Endothelial cell of umbilical vein (primary cell): ENCODE measurements around the gene GNAO1. TPM values are rescaled to one million over a fixed set of nuclear protein-coding genes. Genes with fewer than 3 reads are reported as not detected.

ENCODE experiments used
- BruUV-seq: library from RNA; stranded (reverse); fragments of 400-500 nt; replicated peaks from 2 replicates; lab custom pipeline; 2021; lab: Mats Ljungman, UMichigan
- CTCF ChIA-PET: fragments of 300-600, 350-600 bp; sonication (Branson Sonifier 250); formaldehyde crosslinking; loops from one replicate; lab custom pipeline; 2021; ENCODE audit warnings: antibody characterized with exemption, inconsistent platforms; lab: Charles Lee
- POLR2A ChIA-PET: fragments of 300-600, 350-600 bp; sonication (Branson Sonifier 250); formaldehyde crosslinking; loops from one replicate; lab custom pipeline; 2021; ENCODE audit warnings: antibody characterized with exemption, inconsistent platforms; lab: Charles Lee
- DNase-seq: peaks from one replicate; pipeline ENCODE4 v3.0.0-alpha.2; 2011; ENCODE audit warnings: low read depth, low spot score
- FAIRE-seq: peaks from 2 replicates; lab custom pipeline; 2011; peaks lifted over from hg19 to GRCh38; lab: Jason Lieb, UNC
- H2AFZ ChIP-seq: 2 replicates; pipeline ENCODE4 v1.6.0; 2012; ENCODE audit warnings: low read depth, low read length, control low read depth, inconsistent platforms
- H3K27ac ChIP-seq: 2 replicates; pipeline ENCODE4 v1.5.1; 2011; ENCODE audit warnings: low read depth, mild to moderate bottlenecking, control low read depth, low read length, moderate library complexity; ENCODE audit not compliant: insufficient read depth
- H3K27me3 ChIP-seq, 2 experiments: 2 replicates each; pipeline versions ENCODE4 v1.6.0 to v1.6.1; 2011; ENCODE audit warnings: low read length in 2 of 2, mixed read lengths in 1 of 2; ENCODE audit not compliant: control insufficient read depth in 2 of 2, insufficient read depth in 2 of 2
- H3K36me3 ChIP-seq, 2 experiments: 2 replicates in 1 of 2; 3 replicates in 1 of 2; pipeline ENCODE4 v1.5.1; 2011; ENCODE audit warnings: low read length in 2 of 2, mild to moderate bottlenecking in 1 of 2, moderate library complexity in 1 of 2; ENCODE audit not compliant: control insufficient read depth in 2 of 2, insufficient read depth in 2 of 2; ENCODE audit errors: extremely low read depth in 1 of 2
- H3K4me1 ChIP-seq: 3 replicates; pipeline ENCODE4 v1.5.1; 2011; ENCODE audit warnings: mild to moderate bottlenecking, low read length; ENCODE audit not compliant: control insufficient read depth, insufficient read depth; ENCODE audit errors: extremely low read depth
- H3K4me2 ChIP-seq: 2 replicates; pipeline ENCODE4 v1.6.1; 2011; ENCODE audit warnings: low read length, control low read depth, mixed read lengths; ENCODE audit not compliant: insufficient read depth
- H3K4me3 ChIP-seq, 3 experiments: fragments of 200-600 bp in 1 of 3; sonication (generic), shearing (Covaris generic) in 1 of 3; replicated peaks in 1 of 3; 2 replicates each; pipeline ENCODE4 v1.5.1; 2011 to 2016; ENCODE audit warnings: control low read depth in 3 of 3, low read length in 3 of 3, mild to moderate bottlenecking in 2 of 3, inconsistent platforms in 1 of 3, low read depth in 1 of 3, moderate library complexity in 1 of 3; ENCODE audit not compliant: insufficient read depth in 1 of 3
- H3K79me2 ChIP-seq: 2 replicates; pipeline ENCODE4 v1.6.0; 2012; ENCODE audit warnings: low read length, inconsistent platforms; ENCODE audit not compliant: control insufficient read depth, insufficient read depth
- H3K9ac ChIP-seq: replicated peaks from 2 replicates; pipeline ENCODE3; 2011; ENCODE audit warnings: low read length, control low read depth; ENCODE audit not compliant: insufficient read depth; ENCODE audit errors: extremely low read depth
- H3K9me1 ChIP-seq: replicated peaks from 3 replicates; pipeline ENCODE4 v1.6.0; 2011; ENCODE audit warnings: mild to moderate bottlenecking, low read length; ENCODE audit not compliant: control insufficient read depth, insufficient read depth; ENCODE audit errors: extremely low read depth
- H3K9me3 ChIP-seq: replicated peaks from 2 replicates; pipeline ENCODE4 v1.5.1; 2012; ENCODE audit warnings: low read length, inconsistent platforms; ENCODE audit not compliant: control insufficient read depth, insufficient read depth
- H4K20me1 ChIP-seq: replicated peaks from 2 replicates; pipeline ENCODE3; 2011; ENCODE audit warnings: mild to moderate bottlenecking, low read length; ENCODE audit not compliant: control insufficient read depth, insufficient read depth; ENCODE audit errors: extremely low read depth
- CTCF ChIP-seq, 2 donors: IDR thresholded peaks; 1 replicate in 1 of 2; 2 replicates in 1 of 2; pipeline ENCODE4 v1.5.1; 2011; ENCODE audit warnings: low read length in 2 of 2, mild to moderate bottlenecking in 2 of 2, moderate library complexity in 2 of 2, control low read depth in 1 of 2, inconsistent platforms in 1 of 2, low read depth in 1 of 2; ENCODE audit not compliant: insufficient read depth in 1 of 2; ENCODE audit errors: extremely low read depth in 1 of 2
- EZH2 ChIP-seq: IDR thresholded peaks from 2 replicates; pipeline ENCODE4 v1.6.1; 2012; ENCODE audit warnings: borderline replicate concordance, low read depth, mild to moderate bottlenecking, moderate library complexity, low read length, inconsistent platforms; ENCODE audit not compliant: severe bottlenecking
- FOS ChIP-seq: IDR thresholded peaks from 2 replicates; pipeline ENCODE4 v1.6.1; 2011; ENCODE audit warnings: mild to moderate bottlenecking, low read length, moderate library complexity, borderline replicate concordance; ENCODE audit not compliant: insufficient read depth
- GATA2 ChIP-seq: IDR thresholded peaks from 2 replicates; pipeline ENCODE4 v1.7.0; 2011; ENCODE audit warnings: low read depth, mild to moderate bottlenecking, moderate library complexity, mixed read lengths, low read length; ENCODE audit not compliant: insufficient read length, insufficient read depth
- JUN ChIP-seq: IDR thresholded peaks from 2 replicates; pipeline ENCODE4 v1.6.1; 2011; ENCODE audit warnings: borderline replicate concordance, low read depth; ENCODE audit not compliant: insufficient read length, insufficient read depth
- MAX ChIP-seq: IDR thresholded peaks from 2 replicates; pipeline ENCODE4 v1.6.1; 2011; ENCODE audit not compliant: insufficient read depth, insufficient read length
- MYC ChIP-seq: IDR thresholded peaks from one replicate; pipeline ENCODE4 v1.6.1; 2011; ENCODE audit warnings: mild to moderate bottlenecking, low read depth, low read length
- POLR2A ChIP-seq: IDR thresholded peaks from 2 replicates; pipeline ENCODE4 v1.6.1; 2012; ENCODE audit warnings: low read depth, mild to moderate bottlenecking, control low read depth, low read length
- POLR2AphosphoS5 ChIP-seq: IDR thresholded peaks from 2 replicates; pipeline ENCODE4 v1.6.1; 2012; ENCODE audit warnings: low read depth, mild to moderate bottlenecking, control low read depth, low read length, moderate library complexity; ENCODE audit not compliant: insufficient read depth
- dilution Hi-C: fragments of 300-500 bp; cut with MboI; formaldehyde crosslinking; loops from one replicate; pipeline ENCODE4 v1.15.0; 2019; ENCODE audit warnings: low sequenced_read_pairs; ENCODE audit not compliant: extremely low pct_ligation_motif_present
- intact Hi-C: fragments of 100-400 bp; cut with micrococcal nuclease; formaldehyde crosslinking; loops from one replicate; pipeline ENCODE4 v1.10.0; 2022
- polyA plus RNA-seq, 4 experiments: library from polyadenylated mRNA; depleted of rRNA in 3 of 4; stranded (reverse) in 3 of 4; unstranded in 1 of 4; fragments of >200 nt; gene quantifications; 2 replicates each; pipeline versions ENCODE4 v1.2.1 to v1.2.3, GENCODE V29; 2011 to 2012; ENCODE audit warnings: missing spikeins in 1 of 4
- total RNA-seq: library from RNA; stranded (reverse); gene quantifications from 2 replicates; pipeline ENCODE4 v1.2.3, GENCODE V29; 2021

Gene GNAO1
- total and polyA plus RNA-seq, 2 donors (not counting 3 experiments of a cell fraction or from before 2014, with no cell fraction given) = not detected

- Histone ChIP-seq H3K79me2 (no peaks in the 10 kb centered on the region), H2AFZ (no peak overlapping the region), H3K9ac (no peak overlapping the region), H3K36me3 (no peaks in the 10 kb centered on the region), H3K27ac (no peak overlapping the region), H3K4me1 (no peaks in the 10 kb centered on the region), H3K9me1 (no peaks in the 10 kb centered on the region), H4K20me1 (no peaks in the 10 kb centered on the region), H3K27me3 (no peaks in the 10 kb centered on the region), H3K4me3 (no peak overlapping the region), H3K9me3 (no peaks in the 10 kb centered on the region), H3K4me2 (no peak overlapping the region)
- BruUV-seq = no TSS peak
- FAIRE-seq (no peak), DNase-seq (no peak)
- dilution Hi-C loops = no loop called here
- TF ChIP-seq FOS = no peak
- no peak for TF ChIP-seq GATA2
- no peak for TF ChIP-seq CTCF (IDR thresholded peaks at IDR 0.05; ENCODE audit: extremely low read depth in 1 of 2, insufficient read depth in 1 of 2, low read depth in 1 of 2, low read length in 2 of 2)
- no peak for TF ChIP-seq EZH2
- no peak for TF ChIP-seq POLR2AphosphoS5
- TF ChIP-seq MAX = no peak
- TF ChIP-seq MYC = no peak
- no peak for TF ChIP-seq POLR2A
- TF ChIP-seq JUN = no peak
- CTCF ChIA-PET = interaction anchor here (1.2 to 2.4 kb wide), 3 partner anchors 14 to 877 kb away, joined by 3 to 16 read pairs (median 8); no protein-coding TSS in a partner anchor
- intact Hi-C loops = no loop called here
- POLR2A ChIA-PET = no interaction called here
Measured at GRCh38 chr16:56341656-56342399, 150.5 kb downstream of the GNAO1 start.
